GM18858 (cell line): ENCODE data around the gene CSN3.
"Not testable (repeated sequence)": the region's sequence is repeated elsewhere in the genome, so short reads cannot be mapped to it uniquely, and the experiment has no call there.

Experiments used
- ATAC-seq: cut with Tn5 transposase; IDR thresholded peaks from one replicate; pipeline ENCODE4 v1.9.1; 2021; ENCODE audit not compliant: unreplicated experiment

The CSN3 gene, protein sequence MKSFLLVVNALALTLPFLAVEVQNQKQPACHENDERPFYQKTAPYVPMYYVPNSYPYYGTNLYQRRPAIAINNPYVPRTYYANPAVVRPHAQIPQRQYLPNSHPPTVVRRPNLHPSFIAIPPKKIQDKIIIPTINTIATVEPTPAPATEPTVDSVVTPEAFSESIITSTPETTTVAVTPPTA

DNA sequence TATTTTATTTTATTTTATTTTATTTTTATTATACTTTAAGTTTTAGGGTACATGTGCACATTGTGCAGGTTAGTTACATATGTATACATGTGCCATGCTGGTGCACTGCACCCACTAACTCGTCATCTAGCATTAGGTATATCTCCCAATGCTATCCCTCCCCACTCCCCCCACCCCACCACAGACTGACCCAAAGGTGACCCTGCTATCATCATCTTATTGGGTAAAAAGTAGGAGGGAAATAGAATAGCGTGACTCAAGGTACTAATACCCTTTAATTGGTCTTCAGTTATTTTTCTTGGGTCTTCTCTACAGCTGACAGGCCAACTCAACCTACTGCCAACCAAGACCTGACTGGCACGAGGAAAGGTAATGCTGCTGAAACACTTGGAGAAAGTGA is at the start of gene CSN3:
Gene CSN3 (plus strand): TSS at position 301 of the 400 bp plus-strand sequence. CDS start 2,223 bp downstream, outside the sequence.
- not testable (repeated sequence) for ATAC-seq

DNA sequence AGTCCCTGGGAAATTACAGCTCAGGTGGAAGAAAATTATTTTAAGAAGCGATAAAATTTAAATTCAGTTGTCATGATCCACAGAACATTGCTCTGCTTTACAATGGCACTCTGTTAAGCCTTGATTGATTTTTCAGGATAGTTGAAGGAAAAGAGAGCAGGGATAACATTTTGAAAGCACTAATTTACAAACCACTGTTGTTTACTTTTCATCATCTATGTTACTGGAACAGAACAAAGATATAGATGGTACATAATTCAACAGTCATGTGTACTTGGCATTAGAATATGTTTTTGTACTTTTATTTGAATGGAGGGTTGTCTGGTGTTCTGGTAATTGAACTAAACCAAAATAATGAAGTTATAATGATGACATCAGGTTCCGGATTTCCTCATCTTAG is 49.5 kb upstream of the CSN3 start:
- no peak for ATAC-seq

DNA sequence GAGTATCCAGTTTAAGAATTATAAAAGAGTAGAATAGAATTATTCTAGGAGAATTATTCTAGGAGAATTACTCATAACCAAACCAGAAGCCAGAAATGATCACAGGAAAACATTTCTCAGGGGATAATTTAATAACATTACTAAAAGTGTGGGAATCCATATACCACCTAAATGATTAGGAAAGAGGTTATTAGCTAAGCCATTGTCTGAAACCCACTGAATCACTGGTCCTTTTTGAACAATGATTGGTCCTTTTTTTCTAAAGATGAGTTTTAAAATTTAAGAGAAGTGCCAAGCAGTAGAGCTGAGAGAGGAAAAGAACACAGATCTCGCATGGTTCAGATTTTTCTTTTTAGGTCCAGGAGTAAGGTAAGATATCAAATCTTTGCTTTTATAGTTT is 47.0 kb upstream of the CSN3 start, which contains the start of gene ODAM:
Gene ODAM (plus strand): TSS at position 301 of the 400 bp plus-strand sequence. CDS start 819 bp downstream, outside the sequence.
- ATAC-seq, result no peak

DNA sequence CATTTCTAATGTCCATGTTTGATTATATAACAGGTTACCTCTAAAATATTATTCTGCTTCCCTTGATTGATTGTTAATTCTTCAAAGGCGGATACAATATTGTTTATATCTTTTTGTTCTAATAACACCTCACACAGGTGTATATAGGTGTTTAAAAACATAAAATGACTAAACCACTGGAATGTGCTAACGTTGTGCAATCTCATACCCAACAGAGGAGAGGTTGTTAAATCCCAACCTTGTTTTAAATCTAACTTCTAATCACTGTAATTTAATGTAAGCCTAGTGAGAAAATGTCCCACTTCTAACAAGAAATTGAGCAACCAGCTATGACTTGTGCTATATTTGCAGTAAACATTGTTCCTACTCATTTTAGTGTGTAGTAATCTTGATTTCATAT is 45.5 kb upstream of the CSN3 start:
- no peak for ATAC-seq

DNA sequence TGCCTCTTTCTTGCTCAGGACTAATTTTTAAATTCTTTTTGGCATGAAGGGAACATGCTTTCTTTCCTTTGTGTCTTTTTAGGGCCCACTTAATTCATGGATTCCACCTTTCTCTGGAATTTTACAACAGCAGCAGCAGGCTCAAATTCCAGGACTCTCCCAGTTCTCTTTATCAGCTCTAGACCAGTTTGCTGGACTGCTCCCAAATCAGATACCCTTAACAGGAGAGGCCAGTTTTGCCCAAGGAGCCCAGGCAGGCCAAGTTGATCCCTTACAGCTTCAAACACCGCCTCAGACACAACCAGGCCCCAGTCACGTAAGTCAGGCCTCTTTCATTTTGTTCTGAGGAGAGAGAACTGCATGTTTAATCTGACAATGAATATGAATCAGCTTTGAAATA is 44.6 kb upstream of the CSN3 start:
- ATAC-seq, result no peak

DNA sequence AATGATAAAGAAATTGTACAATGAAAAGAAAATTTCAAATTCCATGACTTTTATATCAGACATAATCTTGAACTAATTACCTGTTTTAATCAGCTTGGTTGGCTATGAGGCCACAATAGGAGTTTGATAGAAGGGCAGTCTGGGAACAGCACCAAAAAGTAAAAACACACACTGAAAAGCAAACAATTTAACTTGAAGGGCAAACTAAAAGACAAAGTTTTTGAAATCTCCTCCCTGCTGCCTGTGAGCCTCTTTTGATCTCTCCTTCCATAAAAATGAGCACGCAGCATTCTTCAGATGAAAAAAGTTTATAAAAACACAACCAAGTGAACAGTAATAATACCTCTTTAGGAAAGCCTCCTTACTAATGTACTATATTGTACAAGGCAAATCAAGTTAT is 38.8 kb upstream of the CSN3 start:
- no peak for ATAC-seq

DNA sequence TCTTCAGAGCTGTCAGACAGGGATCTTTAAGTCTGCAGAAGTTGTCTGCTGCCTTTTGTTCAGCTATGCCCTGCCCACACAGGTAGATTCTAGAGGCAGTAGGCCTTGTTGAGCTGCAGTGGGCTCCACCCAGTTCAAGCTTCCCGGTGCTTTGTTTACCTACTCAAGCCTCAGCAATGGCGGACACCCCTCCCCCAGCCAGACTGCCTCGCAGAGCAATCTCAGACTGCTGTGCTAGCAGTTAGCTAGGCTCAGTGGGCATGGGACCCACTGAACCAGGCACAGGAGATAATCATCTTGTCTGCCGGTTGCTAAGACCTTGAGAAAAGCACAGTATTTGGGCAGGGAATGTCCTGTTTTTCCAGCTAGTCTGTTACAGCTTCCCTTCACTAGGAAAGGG is 29.6 kb upstream of the CSN3 start:
- not testable (repeated sequence) for ATAC-seq

DNA sequence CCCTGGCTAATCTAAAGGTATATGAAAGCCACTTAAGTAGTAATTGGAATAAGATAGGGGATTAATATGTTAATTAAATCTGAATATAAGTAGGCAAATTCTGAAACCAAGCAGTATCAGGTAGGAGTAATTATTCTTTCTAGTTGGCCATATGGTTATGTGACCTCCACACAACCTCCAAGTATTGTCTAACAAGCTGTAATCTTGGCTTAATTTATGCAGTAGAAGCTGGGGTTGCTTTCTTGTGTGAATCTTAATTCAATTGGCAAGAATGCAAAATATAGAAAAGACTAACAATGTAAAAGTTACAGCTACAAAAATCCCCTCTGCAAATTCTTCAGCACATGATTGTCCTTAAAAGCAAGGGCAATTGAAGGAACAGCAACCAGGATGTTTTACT is 26.3 kb upstream of the CSN3 start:
- not testable (repeated sequence) for ATAC-seq

DNA sequence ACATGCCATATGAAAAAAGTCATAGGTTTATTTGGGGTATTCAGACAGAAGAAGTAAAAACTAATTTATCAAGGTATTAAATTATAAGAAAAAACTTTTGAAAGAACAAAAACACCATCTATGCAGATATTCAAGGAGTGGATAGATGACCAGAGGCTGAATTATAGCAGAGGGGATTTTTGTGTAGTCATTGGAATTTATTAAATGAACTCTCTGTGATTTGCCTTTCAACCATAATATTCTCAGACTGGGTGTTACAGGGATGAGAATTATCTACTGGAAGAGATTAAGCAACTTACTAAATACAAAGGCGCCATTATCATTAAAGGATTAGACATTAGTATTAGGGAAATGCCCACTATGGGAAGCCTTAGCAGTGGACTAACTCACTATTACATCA is 25.8 kb upstream of the CSN3 start:
- not testable (repeated sequence) for ATAC-seq

DNA sequence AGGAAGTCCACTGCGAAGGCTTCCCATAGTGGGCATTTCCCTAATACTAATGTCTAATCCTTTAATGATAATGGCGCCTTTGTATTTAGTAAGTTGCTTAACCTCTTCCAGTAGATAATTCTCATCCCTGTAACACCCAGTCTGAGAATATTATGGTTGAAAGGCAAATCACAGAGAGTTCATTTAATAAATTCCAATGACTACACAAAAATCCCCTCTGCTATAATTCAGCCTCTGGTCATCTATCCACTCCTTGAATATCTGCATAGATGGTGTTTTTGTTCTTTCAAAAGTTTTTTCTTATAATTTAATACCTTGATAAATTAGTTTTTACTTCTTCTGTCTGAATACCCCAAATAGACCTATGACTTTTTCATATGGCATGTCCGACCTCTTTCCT is 21.0 kb upstream of the CSN3 start:
- ATAC-seq, result not testable (repeated sequence)

DNA sequence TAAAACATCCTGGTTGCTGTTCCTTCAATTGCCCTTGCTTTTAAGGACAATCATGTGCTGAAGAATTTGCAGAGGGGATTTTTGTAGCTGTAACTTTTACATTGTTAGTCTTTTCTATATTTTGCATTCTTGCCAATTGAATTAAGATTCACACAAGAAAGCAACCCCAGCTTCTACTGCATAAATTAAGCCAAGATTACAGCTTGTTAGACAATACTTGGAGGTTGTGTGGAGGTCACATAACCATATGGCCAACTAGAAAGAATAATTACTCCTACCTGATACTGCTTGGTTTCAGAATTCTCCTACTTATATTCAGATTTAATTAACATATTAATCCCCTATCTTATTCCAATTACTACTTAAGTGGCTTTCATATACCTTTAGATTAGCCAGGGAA is 20.6 kb upstream of the CSN3 start:
- not testable (repeated sequence) for ATAC-seq

DNA sequence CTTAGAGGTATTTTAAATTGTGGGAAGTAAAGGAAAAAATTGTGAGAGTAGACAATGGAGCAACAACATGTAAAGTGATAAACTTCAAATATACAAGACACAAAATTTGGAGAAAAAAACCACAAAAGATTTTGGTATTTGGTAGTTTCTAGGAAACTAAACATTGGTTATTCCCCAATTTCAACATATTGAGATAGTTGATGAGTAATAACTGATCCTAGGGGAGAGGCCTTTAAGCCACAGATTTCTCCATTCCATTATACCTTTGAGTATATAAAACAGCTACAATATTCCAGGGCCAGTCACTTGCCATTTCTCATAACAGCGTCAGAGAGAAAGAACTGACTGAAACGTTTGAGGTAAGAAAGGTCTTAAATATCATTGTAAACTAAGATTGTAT is 16.6 kb upstream of the CSN3 start, which contains the start of gene FDCSP:
Gene FDCSP (plus strand): TSS at position 301 of the 400 bp plus-strand sequence. CDS start 5,071 bp downstream, outside the sequence.
- ATAC-seq, result no peak

DNA sequence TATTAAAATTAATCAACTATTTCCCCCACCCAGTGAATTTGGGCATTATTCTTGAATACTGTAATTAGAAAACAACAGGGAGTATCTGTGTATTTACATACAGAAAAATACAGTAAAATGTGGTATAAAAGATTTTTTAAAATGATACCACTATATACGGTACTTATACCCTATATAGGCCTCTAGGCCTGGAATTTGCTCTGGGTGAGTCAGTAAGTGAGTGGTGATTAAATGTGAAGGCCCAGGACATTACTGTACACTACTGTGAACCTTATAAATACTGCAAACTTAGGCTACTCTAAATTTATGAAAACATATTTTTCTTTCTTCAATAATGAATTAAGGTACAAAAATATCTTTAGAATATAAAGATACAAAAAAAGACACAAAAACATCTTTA is 6.3 kb upstream of the CSN3 start:
- ATAC-seq, result no peak

DNA sequence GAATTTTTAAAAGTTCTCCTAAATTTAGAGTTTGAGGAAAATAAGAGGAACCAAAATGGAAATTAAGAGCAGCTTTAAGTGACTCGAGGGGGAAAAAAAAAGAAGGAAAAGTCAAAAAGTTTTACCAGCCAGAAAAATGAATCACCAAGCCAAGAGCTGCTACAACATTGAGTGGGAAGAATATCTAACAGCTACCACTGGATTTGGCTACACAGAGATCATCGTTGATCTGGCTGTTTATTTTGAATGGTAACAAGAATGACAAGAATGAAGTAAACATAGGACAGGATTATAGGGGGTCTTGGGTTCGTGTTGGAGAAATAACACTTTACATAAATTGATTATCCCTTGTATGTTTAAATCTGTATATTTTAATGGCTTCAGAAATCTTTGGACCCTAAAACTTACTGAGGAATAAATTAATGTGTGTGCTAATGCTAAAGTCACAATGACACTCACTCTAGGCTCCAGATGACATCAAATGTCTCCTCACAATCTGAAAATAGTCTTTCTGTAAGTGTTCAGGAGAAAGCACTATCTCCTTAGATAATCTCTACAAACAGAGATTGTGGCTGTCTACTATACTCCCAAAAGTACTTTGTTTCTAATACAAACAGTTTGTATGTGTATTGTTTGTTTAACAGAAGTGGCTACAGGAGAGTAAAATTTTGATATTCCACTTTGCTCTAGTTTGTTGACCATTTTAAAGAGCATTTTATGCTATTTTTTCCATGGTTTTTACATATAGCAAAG is 3.1 kb upstream of the CSN3 start:
- ATAC-seq, result no peak

DNA sequence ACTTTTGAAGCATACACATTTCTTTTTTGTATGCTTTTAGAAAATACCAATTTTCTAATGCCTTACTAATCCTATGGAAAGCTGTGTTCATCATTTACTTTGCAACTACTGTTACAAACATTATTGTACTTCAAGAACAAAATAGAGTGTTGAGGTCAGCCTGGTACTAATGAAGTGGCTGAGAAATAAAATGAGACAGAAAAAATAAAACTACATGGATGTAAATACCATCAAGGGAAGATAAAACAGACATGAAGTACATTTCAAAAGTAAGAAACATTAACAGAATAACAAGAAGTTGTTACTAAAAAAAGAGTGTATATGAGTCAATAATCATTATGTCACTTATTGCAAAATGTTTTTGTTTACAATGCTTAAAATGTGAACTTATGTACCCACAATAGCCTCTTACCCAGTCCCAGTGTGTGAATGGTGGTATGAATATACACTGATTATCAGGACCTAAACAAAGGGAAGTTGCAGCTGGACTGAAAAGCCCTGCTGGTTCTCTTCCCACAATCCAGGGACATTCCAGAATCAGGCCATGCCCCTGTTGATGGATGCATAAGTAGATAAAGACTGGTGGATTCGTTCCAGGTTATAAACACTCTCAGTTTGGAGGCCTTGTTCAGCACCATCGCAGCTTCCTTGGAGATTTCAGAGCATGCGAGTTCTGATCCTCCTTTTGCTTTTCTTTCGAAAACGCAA is 2.4 kb upstream of the CSN3 start:
- ATAC-seq, result no peak

DNA sequence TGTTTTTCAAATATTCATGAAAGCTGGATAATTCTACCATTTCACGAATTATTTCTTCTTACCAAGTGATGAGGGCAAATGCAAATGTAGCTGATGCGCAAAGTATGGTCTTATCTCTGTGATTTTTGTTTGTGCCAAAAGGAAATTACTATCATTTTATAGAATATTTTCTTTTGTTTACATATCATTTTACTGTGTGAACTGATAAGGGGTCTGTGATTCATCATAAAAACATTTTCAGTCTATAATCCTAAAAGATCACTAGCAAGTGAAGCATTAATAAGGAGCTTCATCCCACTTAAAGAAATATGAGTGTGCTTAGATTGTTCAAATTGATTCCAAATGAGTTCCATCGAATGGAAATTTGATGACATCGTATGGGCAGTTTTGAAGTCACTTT is 694 bp downstream of the CSN3 start:
- no peak for ATAC-seq

DNA sequence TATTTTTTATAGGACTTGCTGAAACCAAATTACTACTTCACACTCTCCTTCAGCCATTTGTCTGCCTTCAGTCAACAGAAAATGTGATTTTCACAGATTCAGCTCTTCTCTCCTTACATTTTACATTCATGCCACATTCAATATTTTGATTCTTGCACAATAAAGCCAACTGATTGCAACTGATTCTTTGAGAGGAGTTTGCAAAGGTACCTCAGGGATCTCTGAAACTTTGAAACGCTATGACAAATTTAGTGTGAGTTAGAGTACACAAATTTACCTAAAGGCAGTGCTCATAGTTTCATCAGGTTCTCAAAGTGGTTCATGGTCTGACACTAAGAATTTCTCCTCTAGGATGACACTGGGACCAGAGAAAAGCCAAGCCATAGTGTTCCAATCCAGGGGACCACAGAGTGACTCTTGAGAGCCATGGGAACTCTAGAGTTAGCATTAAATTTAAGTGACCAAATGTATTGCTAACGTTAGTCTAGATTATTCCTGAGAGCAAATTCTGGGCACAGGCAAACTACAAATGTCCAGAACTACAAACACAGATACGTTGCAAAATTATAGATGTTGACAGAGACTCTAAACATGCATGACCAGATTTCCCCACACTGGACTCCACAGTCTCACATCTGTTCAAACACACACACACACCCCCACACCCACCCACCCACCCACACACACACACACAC is 9.0 kb downstream of the CSN3 start:
- ATAC-seq, result no peak

DNA sequence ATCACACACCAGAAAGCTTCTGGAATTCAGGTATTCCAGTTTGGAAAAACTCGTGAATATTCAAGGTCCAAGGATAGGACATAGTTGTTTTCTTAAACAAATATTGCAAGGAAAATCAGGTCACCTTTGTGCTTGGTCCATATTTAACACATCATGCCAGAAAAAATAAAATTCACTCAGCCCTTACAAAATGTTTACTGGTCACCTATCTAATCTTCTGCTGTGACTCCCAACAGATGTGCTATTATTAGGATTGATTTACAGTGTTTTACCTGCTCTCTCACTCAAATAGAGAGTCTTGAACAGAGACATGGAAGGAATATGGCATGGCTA is 9.5 kb downstream of the CSN3 start:
- no peak for ATAC-seq

DNA sequence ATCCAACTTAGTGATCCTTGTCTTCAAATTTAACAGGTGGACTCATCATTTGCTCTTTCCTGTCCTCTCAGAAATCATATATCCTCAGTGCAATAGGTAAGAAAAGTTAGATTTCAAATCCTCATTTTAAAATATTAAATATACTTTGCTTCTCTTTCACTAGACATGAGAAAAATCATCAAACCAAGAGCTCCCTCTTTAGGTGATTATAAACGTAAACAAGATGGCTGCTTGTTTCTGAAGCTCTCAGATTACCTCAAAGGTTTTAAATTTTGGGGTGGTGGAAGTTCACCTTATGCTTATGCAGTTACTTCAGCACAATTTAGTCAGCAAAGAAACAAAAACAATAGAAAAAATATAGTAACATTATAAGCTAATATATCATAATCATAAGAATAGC is 27.3 kb downstream of the CSN3 start:
- ATAC-seq, result no peak

DNA sequence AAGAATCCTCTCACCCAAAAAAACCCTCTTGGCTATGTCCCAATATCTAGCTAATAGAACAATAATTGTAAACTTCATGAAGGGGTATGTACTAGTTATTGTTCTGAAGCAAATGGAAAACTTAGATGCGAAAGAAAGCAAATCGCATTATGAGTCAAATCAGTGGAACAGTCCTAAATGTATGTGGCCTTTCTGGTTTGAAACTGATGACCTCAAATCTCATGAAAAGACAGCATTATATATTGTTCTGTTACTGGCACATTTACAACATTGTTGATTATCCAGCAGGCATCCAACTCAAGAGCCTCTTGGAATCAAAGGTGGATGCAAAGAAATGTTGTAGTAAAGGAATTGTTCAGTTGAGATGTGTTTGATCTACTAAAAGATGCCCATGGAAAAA is 34.7 kb downstream of the CSN3 start:
- ATAC-seq, result no peak

DNA sequence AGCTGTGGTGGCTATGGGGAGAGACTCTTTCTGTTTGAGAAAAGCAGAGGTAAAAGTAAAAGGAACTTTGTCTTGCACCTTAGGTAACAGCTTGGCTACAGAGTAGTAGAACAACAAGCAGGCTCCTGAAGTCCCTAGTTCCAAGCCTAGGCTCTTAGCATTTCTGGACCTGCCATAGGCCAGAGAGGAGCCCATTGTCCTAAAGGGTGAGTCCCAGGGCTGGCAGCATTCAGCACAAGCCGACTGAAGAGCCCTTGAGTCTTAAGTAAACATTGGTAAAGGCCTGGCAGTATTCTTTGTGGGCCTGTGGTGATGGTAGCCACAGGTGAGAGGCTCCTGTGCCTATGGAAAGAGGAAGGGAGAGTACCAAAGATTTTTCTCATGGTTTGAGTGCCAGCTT is 38.2 kb downstream of the CSN3 start:
- ATAC-seq, result no peak
